ENCODE data around the gene ERC2.
A peak's percentile ranks its signal among the peaks of the same experiment; 100 is the strongest.

The ERC2 gene

GRCh38 chr3:56251343-56251945, 216.8 kb downstream of the ERC2 start:
- DNase-seq (ENCODE audit: low spot score), result peak; percentile 3

GRCh38 chr3:56248021-56248420, 220.2 kb downstream of the ERC2 start:
- DNase-seq (ENCODE audit: low spot score), result no peak

DNA sequence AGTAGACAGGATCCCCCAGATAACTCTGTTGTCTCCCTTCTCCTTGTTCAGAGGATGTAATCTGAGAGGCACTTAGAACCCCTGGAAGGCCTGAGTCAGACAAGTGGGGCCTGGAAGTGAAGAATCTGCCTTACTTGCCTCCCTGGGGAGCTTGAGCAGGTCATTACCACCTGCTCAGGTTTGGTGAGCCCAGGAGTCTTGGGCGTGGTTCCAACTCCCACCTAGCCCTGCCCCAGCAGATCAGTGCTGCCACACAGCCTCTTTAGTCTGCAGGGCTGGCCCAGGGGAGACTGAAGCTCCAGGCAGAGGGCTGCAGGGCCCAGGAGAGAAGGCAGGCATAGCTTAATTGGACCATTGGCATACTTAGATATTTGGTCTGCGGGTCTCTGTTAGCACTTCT, 230.0 kb downstream of the ERC2 start:
- no peak for DNase-seq (ENCODE audit: low spot score)

GRCh38 chr3:56233742-56234141, 234.5 kb downstream of the ERC2 start:
- no peak for DNase-seq (ENCODE audit: low spot score)

GRCh38 chr3:56229311-56229710, 239.0 kb downstream of the ERC2 start:
- no peak for DNase-seq (ENCODE audit: low spot score)

GRCh38 chr3:56222866-56223265, 245.4 kb downstream of the ERC2 start:
- no peak for DNase-seq (ENCODE audit: low spot score)

- no peak for DNase-seq (ENCODE audit: low spot score)
Observed at GRCh38 chr3:56219894-56220805, 248.1 kb downstream of the ERC2 start.

- no peak for DNase-seq (ENCODE audit: low spot score)
Observed at GRCh38 chr3:56209982-56210751, 258.1 kb downstream of the ERC2 start.

DNA sequence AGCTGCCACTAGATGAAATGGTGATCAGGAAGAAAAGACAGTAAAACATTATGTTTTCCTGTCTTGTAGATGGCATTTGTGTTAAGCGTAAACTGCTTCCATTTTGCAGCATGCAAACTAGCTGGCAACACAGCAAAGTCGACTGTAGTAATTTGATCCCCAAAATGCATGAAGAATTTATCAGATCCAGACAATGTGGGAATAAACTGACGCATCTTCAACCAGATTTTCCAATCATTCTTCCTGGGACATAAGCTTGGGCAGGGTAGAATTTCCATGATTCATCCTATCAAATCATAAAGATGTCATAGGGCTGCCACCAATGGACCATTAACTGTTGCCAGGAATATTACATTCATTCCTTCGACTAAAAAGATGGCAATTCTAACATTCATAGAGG, 260.3 kb downstream of the ERC2 start:
- no peak for DNase-seq (ENCODE audit: low spot score)

- no peak for DNase-seq (ENCODE audit: low spot score)
Observed at GRCh38 chr3:56205406-56205805, 262.9 kb downstream of the ERC2 start.

DNA sequence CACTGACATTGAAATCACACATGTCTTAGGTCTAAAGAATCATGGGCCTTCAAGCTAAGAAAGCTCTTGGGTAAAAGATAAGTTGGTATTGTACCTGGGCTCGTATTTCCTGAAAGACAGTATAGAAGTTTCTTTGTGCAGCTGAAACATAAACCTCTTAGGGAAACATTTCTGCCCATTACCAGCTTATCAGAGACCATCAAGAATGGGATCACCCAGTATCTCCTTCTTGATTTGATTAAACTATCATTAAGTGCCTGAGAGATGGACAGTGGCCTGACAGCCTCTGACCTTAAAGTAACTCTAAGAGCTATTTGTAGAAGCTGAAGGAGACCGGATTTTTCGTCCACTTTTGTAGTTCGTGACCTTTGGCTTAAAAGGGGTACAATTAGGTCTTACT, 265.3 kb downstream of the ERC2 start:
- DNase-seq (ENCODE audit: low spot score), result no peak

DNA sequence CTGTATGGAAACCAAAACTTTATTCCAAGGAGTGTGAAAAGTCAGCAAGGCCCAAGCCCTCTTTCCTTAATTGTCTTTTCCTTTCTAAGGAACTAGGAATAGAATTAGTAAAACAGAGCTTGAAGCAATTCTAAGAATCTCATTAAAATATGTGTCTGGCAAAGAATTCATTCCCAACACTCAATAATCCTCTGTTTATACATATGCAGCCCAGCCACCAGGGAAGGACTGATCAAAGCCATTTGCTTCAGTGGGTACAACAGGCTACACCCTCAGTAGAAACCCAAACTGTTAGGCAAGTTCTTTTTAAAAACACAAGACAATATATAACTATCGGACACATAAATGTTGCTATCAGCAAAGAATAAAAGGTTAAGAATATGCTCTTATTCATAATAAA, 266.9 kb downstream of the ERC2 start:
- DNase-seq (ENCODE audit: low spot score), result no peak

GRCh38 chr3:56200251-56200650, 268.0 kb downstream of the ERC2 start:
- DNase-seq (ENCODE audit: low spot score), result no peak

DNA sequence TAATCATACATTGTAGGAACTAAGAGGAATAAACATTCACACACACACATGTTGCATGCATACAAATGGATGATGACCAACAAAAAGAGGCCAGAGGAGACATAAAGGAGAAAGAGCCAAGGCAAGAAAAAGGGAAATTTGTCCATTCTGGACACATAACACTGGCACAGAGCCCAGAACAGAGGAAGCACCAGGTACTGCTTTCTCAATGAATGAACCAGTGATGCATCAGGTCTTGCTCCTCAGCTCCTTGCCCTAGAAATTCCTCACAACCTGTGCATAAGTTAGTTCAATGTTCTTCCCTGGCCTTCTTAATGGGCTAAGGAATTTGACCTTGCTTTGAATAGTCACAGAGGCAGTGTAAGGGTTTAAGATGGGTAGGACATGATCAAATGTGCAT, 270.3 kb downstream of the ERC2 start:
- DNase-seq (ENCODE audit: low spot score), result no peak

DNA sequence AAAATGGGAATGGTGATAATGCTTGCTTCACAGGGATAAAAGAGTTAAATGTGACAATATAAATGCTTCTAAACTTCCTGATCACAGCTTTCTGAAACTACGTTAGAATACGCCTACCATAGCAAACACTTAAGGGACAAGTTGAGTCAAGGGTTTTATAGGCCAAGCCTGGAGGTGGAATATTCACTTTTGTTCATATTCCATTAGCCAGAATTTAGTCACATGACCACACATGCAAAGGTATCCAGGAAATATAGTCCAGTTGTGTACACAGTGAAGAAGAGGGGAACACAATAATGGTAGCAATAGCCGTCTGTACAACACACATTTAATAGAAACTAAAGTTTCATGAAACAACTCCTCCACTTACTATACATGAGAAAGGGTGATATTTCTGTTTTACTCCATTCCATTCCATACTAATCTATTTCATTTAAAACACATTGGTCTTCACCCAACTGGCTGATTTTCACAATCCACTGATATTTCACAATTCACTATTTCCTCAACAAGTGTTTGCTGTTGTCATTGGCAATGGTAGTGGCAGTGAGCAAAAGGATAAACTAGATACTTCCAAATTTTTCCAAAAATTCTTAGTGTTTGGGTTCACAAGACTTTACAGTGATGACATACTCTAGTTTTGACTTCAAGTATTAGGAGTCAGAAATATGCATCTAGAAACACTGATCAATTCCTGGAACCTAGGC, 270.9 kb downstream of the ERC2 start:
- DNase-seq (ENCODE audit: low spot score), result no peak

DNA sequence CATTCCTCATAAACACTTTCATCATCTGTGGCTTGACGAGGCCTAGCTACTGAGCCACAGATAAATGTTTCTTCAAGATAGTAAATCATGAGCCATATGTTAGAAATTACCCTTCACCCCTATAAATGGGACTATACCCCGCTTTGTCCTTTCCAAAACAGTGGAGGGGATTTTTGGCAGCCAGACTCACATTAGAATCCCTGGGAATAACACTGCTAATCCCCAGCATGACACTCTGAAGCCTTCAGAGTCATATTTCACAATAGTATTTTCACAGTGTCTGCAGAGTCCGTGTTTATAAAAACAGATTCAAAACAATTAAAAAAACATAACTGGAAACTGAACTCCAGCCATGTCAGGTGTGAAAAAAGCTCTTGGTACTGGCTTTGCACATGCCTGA, 271.6 kb downstream of the ERC2 start:
- DNase-seq (ENCODE audit: low spot score), result no peak

GRCh38 chr3:56193519-56193918, 274.7 kb downstream of the ERC2 start:
- DNase-seq (ENCODE audit: low spot score), result no peak

- DNase-seq (ENCODE audit: low spot score), result no peak
Observed at GRCh38 chr3:56192001-56192400, 276.3 kb downstream of the ERC2 start.

GRCh38 chr3:56190771-56191305, 277.4 kb downstream of the ERC2 start:
- DNase-seq (ENCODE audit: low spot score), result no peak

DNA sequence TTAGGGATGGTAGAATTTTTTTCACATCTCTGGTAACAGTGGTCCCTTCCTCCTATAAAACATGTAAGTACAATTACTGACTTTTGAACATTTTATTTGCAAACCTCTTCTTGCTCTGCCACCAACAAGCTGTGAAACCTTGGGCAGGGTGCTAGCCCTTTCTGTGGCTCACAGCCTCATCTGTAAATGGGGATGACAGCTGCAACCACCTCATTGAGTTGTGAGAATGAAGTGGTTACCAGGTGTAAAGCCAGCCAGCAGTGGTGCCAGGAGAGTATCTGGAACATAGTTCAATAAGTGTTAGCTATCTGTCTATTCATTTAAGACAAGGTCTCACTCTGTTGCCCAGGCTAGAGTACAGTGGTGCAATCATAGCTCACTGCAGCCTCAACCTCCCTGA, 278.1 kb downstream of the ERC2 start:
- DNase-seq (ENCODE audit: low spot score), result no peak

DNA sequence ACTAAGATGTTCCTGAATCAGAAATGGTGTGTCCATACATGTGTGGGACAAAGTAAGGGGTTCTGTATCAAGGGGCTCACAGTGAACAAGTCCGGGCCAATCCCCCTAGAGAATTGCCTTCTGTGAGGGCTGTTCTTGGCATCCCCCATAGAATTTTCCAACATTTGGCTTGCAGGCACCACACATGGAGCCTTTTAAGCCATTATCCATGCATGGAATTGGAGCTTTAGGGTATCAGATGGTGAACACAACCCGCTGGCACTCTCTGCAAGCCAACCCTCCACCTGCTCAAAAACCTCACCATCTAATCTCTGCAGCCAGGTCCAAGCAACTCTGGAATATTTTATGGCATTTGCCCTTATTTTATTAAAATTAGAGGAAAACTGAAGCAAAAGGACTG, 278.7 kb downstream of the ERC2 start:
- no peak for DNase-seq (ENCODE audit: low spot score)

DNA sequence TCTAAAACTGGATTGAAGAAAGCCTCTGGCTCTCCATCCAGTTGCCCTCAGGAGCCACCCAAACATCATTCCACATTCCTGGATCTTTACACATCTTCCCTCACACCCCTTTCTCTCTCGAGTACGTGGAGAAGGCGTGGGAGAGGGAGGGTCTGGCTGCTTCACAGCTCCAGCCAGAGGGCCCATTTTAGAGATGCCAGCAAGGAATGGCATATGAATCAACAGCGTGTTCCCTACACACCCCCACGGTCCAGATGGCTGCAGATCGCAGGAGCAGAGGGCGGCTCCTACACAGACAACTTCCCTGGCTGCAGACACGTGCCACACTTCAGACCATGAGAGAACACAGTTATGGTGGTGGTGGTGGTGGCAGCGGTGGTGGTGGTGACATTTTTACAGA, 280.1 kb downstream of the ERC2 start:
- no peak for DNase-seq (ENCODE audit: low spot score)
